ENCODE measurements around the gene RNF222.

DNA sequence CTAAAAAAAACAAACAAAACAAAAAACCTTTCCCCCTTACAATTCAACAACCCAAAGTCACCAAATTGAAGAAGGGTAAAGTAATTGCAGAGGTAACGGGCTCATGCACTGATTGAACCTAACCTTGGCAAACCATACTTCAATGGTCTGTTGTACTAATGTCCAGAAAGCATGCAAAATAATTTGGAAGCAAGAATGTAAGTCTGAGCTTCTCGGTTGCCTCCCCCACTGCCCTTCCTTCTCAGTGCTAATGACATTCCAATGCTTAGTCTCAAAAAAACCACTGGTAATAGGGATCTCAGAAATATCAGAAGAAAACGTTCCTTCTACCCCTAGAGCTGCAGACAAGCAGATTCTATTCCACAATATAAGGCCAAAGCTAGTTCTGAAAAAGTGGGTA is 36.9 kb downstream of the RNF222 start:
- TF ChIP-seq CTCF (IDR thresholded peaks at IDR 0.05; ENCODE audit: poor library complexity, severe bottlenecking): no peak
- TF ChIP-seq EP300 (conservative IDR thresholded peaks at IDR 0.05; ENCODE audit: poor library complexity, severe bottlenecking): no peak
- TF ChIP-seq POLR2AphosphoS5 (IDR thresholded peaks at IDR 0.05): no peak
- no peak for TF ChIP-seq EZH2 (IDR thresholded peaks at IDR 0.05; ENCODE audit: borderline replicate concordance, insufficient read depth, low read length, poor library complexity, severe bottlenecking)
- TF ChIP-seq SMC3 (conservative IDR thresholded peaks at IDR 0.05; ENCODE audit: poor library complexity): no peak
- TF ChIP-seq TAF1 (IDR thresholded peaks at IDR 0.05; ENCODE audit: low read depth): no peak
- TF ChIP-seq MXI1 (conservative IDR thresholded peaks at IDR 0.05; ENCODE audit: poor library complexity, severe bottlenecking): no peak
- TF ChIP-seq RAD21 (conservative IDR thresholded peaks at IDR 0.05): no peak

Data from neural cell (in vitro differentiated cells).